Measurements from ENCODE around the gene SCAMP2. TPM values are rescaled to one million over a fixed set of nuclear protein-coding genes. Genes with fewer than 3 reads are reported as not detected.

The SCAMP2 gene
- total and polyA plus RNA-seq, 2 donors (not counting 1 experiment from before 2014, with no cell fraction given) = 15.5 to 86.2 TPM

GRCh38 chr15:74829991-74830390 lies 43.2 kb downstream of the SCAMP2 start:
- H3K4me3 ChIP-seq (replicated peaks in 1 of 4; ENCODE audit: control extremely low read depth in 1 of 4, insufficient read depth in 1 of 4, low read depth in 3 of 4, low read length in 4 of 4) = no peak overlapping the region
- no peak overlapping the region for H3K27ac ChIP-seq (ENCODE audit: insufficient read depth, low read length)
- no peaks in the 10 kb centered on the region for H4K20me1 ChIP-seq (ENCODE audit: control insufficient read depth, extremely low read depth, insufficient read depth, low read length)
- H3K27me3 ChIP-seq (ENCODE audit: control insufficient read depth, insufficient read depth, low read length) = peaks cover 10% of the 10 kb centered on the region
- no peak overlapping the region for H2AFZ ChIP-seq (ENCODE audit: low read length)
- no peak for DNase-seq (ENCODE audit: low read depth in 2 of 2)
- no peak overlapping the region for H3K9ac ChIP-seq (ENCODE audit: insufficient read depth, low read length)
- no peaks in the 10 kb centered on the region for H3K9me3 ChIP-seq (ENCODE audit: control insufficient read depth, insufficient read depth, low read depth, low read length)
- H3K79me2 ChIP-seq (ENCODE audit: control insufficient read depth, insufficient read depth, low read length) = no peaks in the 10 kb centered on the region
- TF ChIP-seq EZH2 (IDR thresholded peaks at IDR 0.05; ENCODE audit: low read length, missing control alignments) (no peak), CTCF (conservative IDR thresholded peaks at IDR 0.05 in 1 of 2, IDR thresholded peaks at IDR 0.05 in 1 of 2; ENCODE audit: low read depth in 1 of 2, low read length in 2 of 2) (no peak)
- H3K36me3 ChIP-seq (ENCODE audit: control insufficient read depth, insufficient read depth, low read length) = no peaks in the 10 kb centered on the region
- no peaks in the 10 kb centered on the region for H3K4me1 ChIP-seq (ENCODE audit: control insufficient read depth, extremely low read depth, insufficient read depth, low read length)
- H3K4me2 ChIP-seq (ENCODE audit: extremely low read depth, insufficient read depth, low read length) = no peak overlapping the region

- H3K27me3 ChIP-seq (ENCODE audit: control insufficient read depth, insufficient read depth, low read length) = peaks cover 12% of the 10 kb centered on the region
- H3K79me2 ChIP-seq (ENCODE audit: control insufficient read depth, insufficient read depth, low read length) = no peaks in the 10 kb centered on the region
- H3K4me2 ChIP-seq (ENCODE audit: extremely low read depth, insufficient read depth, low read length) = no peak overlapping the region
- no peaks in the 10 kb centered on the region for H4K20me1 ChIP-seq (ENCODE audit: control insufficient read depth, extremely low read depth, insufficient read depth, low read length)
- H2AFZ ChIP-seq (ENCODE audit: low read length) = no peak overlapping the region
- H3K4me3 ChIP-seq (replicated peaks in 1 of 4; ENCODE audit: control extremely low read depth in 1 of 4, insufficient read depth in 1 of 4, low read depth in 3 of 4, low read length in 4 of 4) = no peak overlapping the region
- H3K36me3 ChIP-seq (ENCODE audit: control insufficient read depth, insufficient read depth, low read length) = no peaks in the 10 kb centered on the region
- H3K27ac ChIP-seq (ENCODE audit: insufficient read depth, low read length) = no peak overlapping the region
- H3K4me1 ChIP-seq (ENCODE audit: control insufficient read depth, extremely low read depth, insufficient read depth, low read length) = no peaks in the 10 kb centered on the region
- no peak overlapping the region for H3K9ac ChIP-seq (ENCODE audit: insufficient read depth, low read length)
- no peaks in the 10 kb centered on the region for H3K9me3 ChIP-seq (ENCODE audit: control insufficient read depth, insufficient read depth, low read depth, low read length)
- DNase-seq (ENCODE audit: low read depth in 2 of 2) = peak in 1 of 2 donors; percentile 19
- TF ChIP-seq EZH2 (IDR thresholded peaks at IDR 0.05; ENCODE audit: low read length, missing control alignments) (no peak), CTCF (conservative IDR thresholded peaks at IDR 0.05 in 1 of 2, IDR thresholded peaks at IDR 0.05 in 1 of 2; ENCODE audit: low read depth in 1 of 2, low read length in 2 of 2) (no peak)
These were observed 43.7 kb downstream of the SCAMP2 start for GRCh38 chr15:74829486-74829885.

GRCh38 chr15:74828835-74829234 lies 44.3 kb downstream of the SCAMP2 start:
- Histone ChIP-seq H3K4me1 (ENCODE audit: control insufficient read depth, extremely low read depth, insufficient read depth, low read length) (no peaks in the 10 kb centered on the region), H3K36me3 (ENCODE audit: control insufficient read depth, insufficient read depth, low read length) (no peaks in the 10 kb centered on the region), H4K20me1 (ENCODE audit: control insufficient read depth, extremely low read depth, insufficient read depth, low read length) (no peaks in the 10 kb centered on the region), H2AFZ (ENCODE audit: low read length) (no peak overlapping the region), H3K9me3 (ENCODE audit: control insufficient read depth, insufficient read depth, low read depth, low read length) (no peaks in the 10 kb centered on the region), H3K27me3 (ENCODE audit: control insufficient read depth, insufficient read depth, low read length) (peaks cover 17% of the 10 kb centered on the region), H3K27ac (ENCODE audit: insufficient read depth, low read length) (no peak overlapping the region), H3K79me2 (ENCODE audit: control insufficient read depth, insufficient read depth, low read length) (no peaks in the 10 kb centered on the region), H3K9ac (ENCODE audit: insufficient read depth, low read length) (no peak overlapping the region), H3K4me2 (ENCODE audit: extremely low read depth, insufficient read depth, low read length) (no peak overlapping the region), H3K4me3 (replicated peaks in 1 of 4; ENCODE audit: control extremely low read depth in 1 of 4, insufficient read depth in 1 of 4, low read depth in 3 of 4, low read length in 4 of 4) (no peak overlapping the region)
- no peak for TF ChIP-seq CTCF (conservative IDR thresholded peaks at IDR 0.05 in 1 of 2, IDR thresholded peaks at IDR 0.05 in 1 of 2; ENCODE audit: low read depth in 1 of 2, low read length in 2 of 2)
- no peak for TF ChIP-seq EZH2 (IDR thresholded peaks at IDR 0.05; ENCODE audit: low read length, missing control alignments)
- DNase-seq (ENCODE audit: low read depth in 2 of 2) = no peak
